ENCODE data around the gene E2F2. TPM values are rescaled to one million over a fixed set of nuclear protein-coding genes. Genes with fewer than 3 reads are reported as not detected.

E2F2 gene
- total RNA-seq, 1 experiment from 2014 or later = 0.89 TPM

DNA sequence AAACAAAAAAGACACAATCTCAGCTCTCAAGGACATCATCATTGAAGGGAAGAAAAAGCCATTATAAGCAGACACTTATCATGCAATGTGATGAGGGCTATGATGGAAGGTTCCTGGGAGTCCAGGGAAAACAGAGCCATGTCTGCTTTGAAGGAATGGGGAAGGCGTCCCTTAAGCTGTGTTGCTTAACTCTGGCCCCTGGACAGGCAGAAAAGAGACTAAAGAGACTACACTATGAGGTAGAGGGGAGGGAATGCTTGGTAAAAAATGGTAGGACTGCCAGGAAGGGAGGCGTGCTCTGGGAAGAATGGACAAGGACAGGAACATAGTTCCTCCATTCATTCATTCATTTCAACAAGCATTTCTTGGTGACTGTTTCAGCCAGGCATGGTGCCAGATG, 68.3 kb downstream of the E2F2 start:
- H3K4me3 Mint-ChIP-seq (ENCODE audit: unreplicated experiment) = no peak overlapping the region
- ChIA-PET POLR2A (interaction anchor here (0.6 kb wide), 1 partner anchor 394 kb away, joined by 3 read pairs; no protein-coding TSS in a partner anchor), CTCF (interaction anchor here (0.6 to 1.4 kb wide), 2 partner anchors 23 to 35 kb away, joined by 3 to 6 read pairs; no protein-coding TSS in a partner anchor)
- H3K36me3 Mint-ChIP-seq (ENCODE audit: insufficient read depth, unreplicated experiment) = peaks cover 8% of the 10 kb centered on the region
- intact Hi-C loops (cut with micrococcal nuclease) = no loop called here
- H3K27me3 Mint-ChIP-seq (ENCODE audit: insufficient read depth, unreplicated experiment) = no peaks in the 10 kb centered on the region
- H3K9me3 Mint-ChIP-seq (ENCODE audit: unreplicated experiment) = no peaks in the 10 kb centered on the region
- BruUV-seq (replicated peaks) = no TSS peak
- peak overlapping the region; percentile 4 for H3K27ac Mint-ChIP-seq (ENCODE audit: low read depth, unreplicated experiment)
- TF ChIP-seq, protein P1, sequence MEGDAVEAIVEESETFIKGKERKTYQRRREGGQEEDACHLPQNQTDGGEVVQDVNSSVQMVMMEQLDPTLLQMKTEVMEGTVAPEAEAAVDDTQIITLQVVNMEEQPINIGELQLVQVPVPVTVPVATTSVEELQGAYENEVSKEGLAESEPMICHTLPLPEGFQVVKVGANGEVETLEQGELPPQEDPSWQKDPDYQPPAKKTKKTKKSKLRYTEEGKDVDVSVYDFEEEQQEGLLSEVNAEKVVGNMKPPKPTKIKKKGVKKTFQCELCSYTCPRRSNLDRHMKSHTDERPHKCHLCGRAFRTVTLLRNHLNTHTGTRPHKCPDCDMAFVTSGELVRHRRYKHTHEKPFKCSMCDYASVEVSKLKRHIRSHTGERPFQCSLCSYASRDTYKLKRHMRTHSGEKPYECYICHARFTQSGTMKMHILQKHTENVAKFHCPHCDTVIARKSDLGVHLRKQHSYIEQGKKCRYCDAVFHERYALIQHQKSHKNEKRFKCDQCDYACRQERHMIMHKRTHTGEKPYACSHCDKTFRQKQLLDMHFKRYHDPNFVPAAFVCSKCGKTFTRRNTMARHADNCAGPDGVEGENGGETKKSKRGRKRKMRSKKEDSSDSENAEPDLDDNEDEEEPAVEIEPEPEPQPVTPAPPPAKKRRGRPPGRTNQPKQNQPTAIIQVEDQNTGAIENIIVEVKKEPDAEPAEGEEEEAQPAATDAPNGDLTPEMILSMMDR (IDR thresholded peaks at IDR 0.05; ENCODE audit: unreplicated experiment) = no peak
- DNase-seq (ENCODE audit: unreplicated experiment) = no peak
- peaks cover 12% of the 10 kb centered on the region for H3K4me1 Mint-ChIP-seq (ENCODE audit: insufficient read depth, unreplicated experiment)

DNA sequence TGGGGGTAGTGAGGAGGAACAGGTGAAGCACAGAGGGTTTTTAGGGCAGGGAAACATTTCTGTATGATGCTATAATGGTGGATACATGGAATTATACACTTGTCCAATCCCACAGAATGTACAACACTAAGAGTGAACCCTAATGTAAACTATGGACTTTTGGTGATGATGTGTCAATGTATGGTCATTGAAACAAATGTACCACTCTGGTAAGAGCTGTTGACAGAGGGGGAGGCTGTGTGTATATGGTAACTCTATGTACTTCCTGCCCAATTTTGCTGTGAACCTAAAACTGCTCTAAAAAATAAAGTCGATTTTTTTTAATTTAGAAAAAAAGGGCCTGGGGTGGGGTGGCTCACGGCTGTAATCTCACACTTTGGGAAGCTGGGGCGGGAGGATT, 70.0 kb downstream of the E2F2 start:
- ChIA-PET POLR2A (interaction anchor here (0.6 to 1.8 kb wide), 4 partner anchors 12 to 116 kb away, joined by 3 to 9 read pairs (median 5); no protein-coding TSS in a partner anchor), CTCF (interaction anchor here (1.0 to 1.8 kb wide), 2 partner anchors 10 to 78 kb away, joined by 4 to 6 read pairs; no protein-coding TSS in a partner anchor)

DNA sequence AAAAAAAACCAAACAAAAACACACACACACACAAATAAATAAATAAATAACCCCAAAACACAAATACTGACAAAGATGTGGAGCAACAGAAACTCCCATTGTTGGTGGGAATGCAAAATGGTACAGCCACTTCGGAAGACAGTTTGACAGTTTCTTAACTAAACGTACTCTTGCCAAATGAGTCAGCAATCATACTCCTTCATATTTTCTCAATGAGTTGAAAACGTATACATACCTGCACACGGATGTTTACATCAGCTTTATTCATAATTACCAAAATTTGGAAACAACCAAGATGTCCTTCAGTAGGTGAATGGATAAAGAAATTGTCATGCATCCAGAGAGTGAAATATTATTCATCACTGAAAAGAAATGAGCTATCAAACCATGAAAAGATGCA, 70.5 kb downstream of the E2F2 start:
- CTCF ChIA-PET = interaction anchor here (1.8 kb wide), 1 partner anchor 9 kb away, joined by 6 read pairs; no protein-coding TSS in a partner anchor
- Mint-ChIP-seq H3K9me3 (ENCODE audit: unreplicated experiment) (no peaks in the 10 kb centered on the region), H3K4me1 (ENCODE audit: insufficient read depth, unreplicated experiment) (peaks cover 32% of the 10 kb centered on the region), H3K36me3 (ENCODE audit: insufficient read depth, unreplicated experiment) (peaks cover 8% of the 10 kb centered on the region), H3K4me3 (ENCODE audit: unreplicated experiment) (no peak overlapping the region), H3K27ac (ENCODE audit: low read depth, unreplicated experiment) (peak overlapping the region; percentile 18), H3K27me3 (ENCODE audit: insufficient read depth, unreplicated experiment) (no peaks in the 10 kb centered on the region)
- no TSS peak for BruUV-seq (replicated peaks)
- POLR2A ChIA-PET = interaction anchor here (0.5 to 1.8 kb wide), 5 partner anchors 11 to 92 kb away, joined by 3 to 9 read pairs (median 4); no protein-coding TSS in a partner anchor
- DNase-seq (ENCODE audit: unreplicated experiment) = peak; percentile 43
- intact Hi-C loops (cut with micrococcal nuclease) = no loop called here
- TF ChIP-seq, protein P1 (IDR thresholded peaks at IDR 0.05; ENCODE audit: unreplicated experiment) = no peak

More for the DNA sequence above, 70.0 kb downstream of the E2F2 start:
- Mint-ChIP-seq H3K4me3 (ENCODE audit: unreplicated experiment) (no peak overlapping the region), H3K9me3 (ENCODE audit: unreplicated experiment) (no peaks in the 10 kb centered on the region), H3K36me3 (ENCODE audit: insufficient read depth, unreplicated experiment) (peaks cover 8% of the 10 kb centered on the region), H3K27ac (ENCODE audit: low read depth, unreplicated experiment) (peak overlapping the region; percentile 18), H3K27me3 (ENCODE audit: insufficient read depth, unreplicated experiment) (no peaks in the 10 kb centered on the region), H3K4me1 (ENCODE audit: insufficient read depth, unreplicated experiment) (peaks cover 26% of the 10 kb centered on the region)
- intact Hi-C loops (cut with micrococcal nuclease) = no loop called here
- no TSS peak for BruUV-seq (replicated peaks)
- TF ChIP-seq, protein P1 (IDR thresholded peaks at IDR 0.05; ENCODE audit: unreplicated experiment) = no peak
- no peak for DNase-seq (ENCODE audit: unreplicated experiment)

- ChIA-PET CTCF (interaction anchor here (0.7 to 1.8 kb wide), 3 partner anchors 8 to 25 kb away, joined by 3 to 6 read pairs (median 3); no protein-coding TSS in a partner anchor), POLR2A (interaction anchor here (1.3 to 1.8 kb wide), 2 partner anchors 12 to 14 kb away, joined by 3 to 6 read pairs; no protein-coding TSS in a partner anchor)
- H3K36me3 Mint-ChIP-seq (ENCODE audit: insufficient read depth, unreplicated experiment) = peaks cover 8% of the 10 kb centered on the region
- TF ChIP-seq, protein P1 (IDR thresholded peaks at IDR 0.05; ENCODE audit: unreplicated experiment) = no peak
- BruUV-seq (replicated peaks) = no TSS peak
- H3K4me3 Mint-ChIP-seq (ENCODE audit: unreplicated experiment) = no peak overlapping the region
- no peak overlapping the region for H3K27ac Mint-ChIP-seq (ENCODE audit: low read depth, unreplicated experiment)
- peaks cover 38% of the 10 kb centered on the region for H3K4me1 Mint-ChIP-seq (ENCODE audit: insufficient read depth, unreplicated experiment)
- no peaks in the 10 kb centered on the region for H3K27me3 Mint-ChIP-seq (ENCODE audit: insufficient read depth, unreplicated experiment)
- intact Hi-C loops (cut with micrococcal nuclease) = no loop called here
- no peak for DNase-seq (ENCODE audit: unreplicated experiment)
- no peaks in the 10 kb centered on the region for H3K9me3 Mint-ChIP-seq (ENCODE audit: unreplicated experiment)
These were observed 71.7 kb downstream of the E2F2 start for GRCh38 chr1:23459338-23459757.

Other genes starting within 250 kb of the E2F2 start
- gene HNRNPR, start 186.9 kb downstream of the E2F2 start, total RNA-seq (2022) = 128 and 152 TPM in 2 replicates
- 6.5 and 8.0 TPM in 2 replicates for gene ZNF436, start 161.4 kb downstream of the E2F2 start, total RNA-seq (2022)
- 0.49 and 1.5 TPM in 2 replicates for gene TCEA3, start 106.5 kb downstream of the E2F2 start, total RNA-seq (2022)
- gene ASAP3, start 47.1 kb downstream of the E2F2 start, total RNA-seq (2022) = 11.1 and 11.2 TPM in 2 replicates
- gene ID3, start 28.3 kb upstream of the E2F2 start, total RNA-seq (2022) = 15.7 and 34.8 TPM in 2 replicates
- 1,201 and 1,563 TPM in 2 replicates for gene RPL11, start 160.6 kb upstream of the E2F2 start, total RNA-seq (2022)
- gene ELOA, start 212.2 kb upstream of the E2F2 start, total RNA-seq (2022) = 68.3 and 69.1 TPM in 2 replicates
- gene PITHD1, start 247.2 kb upstream of the E2F2 start, total RNA-seq (2022) = 37.7 and 37.8 TPM in 2 replicates

Measured in MCF 10A (cell line).